Fibroblast of villous mesenchyme (primary cell): ENCODE results near the gene RPL13. TPM values are rescaled to one million over a fixed set of nuclear protein-coding genes. Genes with fewer than 3 reads are reported as not detected.
A peak's percentile ranks its signal among the peaks of the same experiment; 100 is the strongest.

Experiments used
- DNase-seq: peaks from one replicate; pipeline ENCODE4 v3.0.0-alpha.2; 2010; ENCODE audit warnings: low read depth
- H3K4me3 ChIP-seq: 2 replicates; pipeline ENCODE4 v1.5.1; 2011; ENCODE audit warnings: low read depth, mild to moderate bottlenecking, low read length
- CTCF ChIP-seq: IDR thresholded peaks from 2 replicates; pipeline ENCODE4 v1.5.1; 2012; ENCODE audit warnings: low read depth, mild to moderate bottlenecking, low read length; ENCODE audit not compliant: insufficient read depth
- small RNA-seq: library from RNA; depleted of rRNA; stranded (forward); fragments of <200 nt; gene quantifications from one replicate; pipeline ENCODE3, GENCODE V24; 2012
- total RNA-seq: library from RNA; depleted of rRNA; stranded (reverse); fragments of >200 nt; gene quantifications from 2 replicates; pipeline ENCODE4 v1.2.3, GENCODE V29; 2012

Gene RPL13
- total RNA-seq, 1 donor = 1,832 TPM

- no peak for TF ChIP-seq CTCF
- DNase-seq = no peak
- H3K4me3 ChIP-seq = no peak overlapping the region
These were observed 49.6 kb downstream of the RPL13 start for GRCh38 chr16:89610108-89610453.

- H3K4me3 ChIP-seq = no peak overlapping the region
- DNase-seq = peak; percentile 70
- no peak for TF ChIP-seq CTCF
These were observed 52.1 kb downstream of the RPL13 start for GRCh38 chr16:89612415-89613166.

DNA sequence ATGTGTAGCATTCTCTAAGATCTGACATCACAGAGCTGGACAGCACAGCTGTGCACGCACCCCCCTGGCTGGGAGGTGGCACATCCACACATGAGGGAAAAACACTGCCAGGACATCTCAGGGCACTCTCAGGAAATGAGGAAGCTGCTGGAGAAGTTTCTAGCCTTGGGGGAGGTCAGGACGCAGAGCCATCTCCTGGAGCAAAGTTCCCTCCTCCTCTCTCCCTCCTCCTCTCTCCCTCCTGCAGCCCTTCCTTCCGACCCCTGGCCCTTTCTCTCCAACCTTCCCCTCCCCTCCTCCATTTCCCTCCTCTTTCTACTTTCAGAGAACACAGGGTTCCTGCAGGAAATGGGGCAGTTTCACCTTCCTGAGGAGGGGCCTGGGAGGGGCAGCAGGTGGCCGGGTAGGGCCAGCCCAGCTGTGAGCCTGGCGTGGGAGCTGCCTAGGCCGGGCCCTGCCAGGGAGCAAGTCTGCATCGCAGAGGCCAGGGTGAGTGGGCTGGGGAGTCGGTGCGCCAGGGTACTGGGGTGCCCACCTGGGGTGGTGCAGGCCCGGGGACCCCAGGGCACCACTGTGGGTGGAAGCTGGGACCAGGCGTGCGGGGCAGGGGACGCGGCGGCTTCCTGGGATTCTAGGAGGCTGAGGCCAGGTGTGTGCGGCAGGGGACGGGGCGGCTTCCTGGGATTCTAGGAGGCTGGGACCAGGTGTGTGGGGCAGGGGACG is 52.9 kb downstream of the RPL13 start, which contains the start of gene DPEP1:
TSS of gene DPEP1 (plus strand) at position 412 of the 723 bp plus-strand sequence. CDS start 16,769 bp downstream, outside the sequence.
- no peak for TF ChIP-seq CTCF
- peak; percentile 64 for DNase-seq
- H3K4me3 ChIP-seq = no peak within 1 kb of the TSS

- DNase-seq = no peak
- TF ChIP-seq CTCF = no peak
These were observed 53.5 kb downstream of the RPL13 start for GRCh38 chr16:89613954-89614459.

More at GRCh38 chr16:89613954-89614459, 53.5 kb downstream of the RPL13 start:
- H3K4me3 ChIP-seq = no peak overlapping the region

Small RNA genes lying within 50 kb of the gene (small RNA-seq; reads per million reads assigned to genes)
- gene SNORD68 = not detected

Other genes with a start within 250 kb of the RPL13 start
- gene ANKRD11, start 70.1 kb upstream of the RPL13 start, total RNA-seq = 69.5 and 82.5 TPM in 2 replicates
- 91.8 and 108 TPM in 2 replicates for gene SPG7, start 52.3 kb upstream of the RPL13 start, total RNA-seq
- gene CPNE7, start 15.1 kb downstream of the RPL13 start, total RNA-seq = 9.5 and 10.0 TPM in 2 replicates
- not detected in 2 replicates for gene DPEP1, start 53.0 kb downstream of the RPL13 start, total RNA-seq
- 102 and 114 TPM in 2 replicates for gene CHMP1A, start 97.0 kb downstream of the RPL13 start, total RNA-seq
- 3.5 and 3.9 TPM in 2 replicates for gene SPATA33, start 97.2 kb downstream of the RPL13 start, total RNA-seq
- gene CDK10, start 126.0 kb downstream of the RPL13 start, total RNA-seq = 35.8 and 51.0 TPM in 2 replicates
- 9.5 and 12.6 TPM in 2 replicates for gene SPATA2L, start 141.0 kb downstream of the RPL13 start, total RNA-seq
- gene VPS9D1, start 160.2 kb downstream of the RPL13 start, total RNA-seq = 9.9 and 11.0 TPM in 2 replicates
- gene ZNF276, start 160.9 kb downstream of the RPL13 start, total RNA-seq = 11.0 and 15.1 TPM in 2 replicates